22Rv1 (cell line): ENCODE measurements around the gene TMEM144.

Experiments
- H3K27ac ChIP-seq: fragments of 450-650 bp; 2 replicates; pipeline ENCODE4 v1.5.1; 2017
- CTCF ChIP-seq: fragments of 450-650 bp; IDR thresholded peaks from 2 replicates; pipeline ENCODE4 v1.5.1; 2017; ENCODE audit warnings: mild to moderate bottlenecking
- ZFX ChIP-seq: fragments of 450-650 bp; IDR thresholded peaks from 2 replicates; pipeline ENCODE4 v1.6.1; 2017; ENCODE audit warnings: antibody characterized with exemption, borderline replicate concordance

Gene TMEM144

GRCh38 chr4:158168606-158169005, 41.7 kb upstream of the TMEM144 start:
- no peak for TF ChIP-seq CTCF
- no peak for TF ChIP-seq ZFX
- no peak overlapping the region for H3K27ac ChIP-seq

GRCh38 chr4:158169506-158169905, 40.8 kb upstream of the TMEM144 start:
- TF ChIP-seq CTCF (no peak), ZFX (no peak)
- H3K27ac ChIP-seq = no peak overlapping the region

GRCh38 chr4:158169931-158170690, 40.2 kb upstream of the TMEM144 start:
- peak overlapping the region; percentile 54; the same call in 1 of the 2 replicates for H3K27ac ChIP-seq
- TF ChIP-seq CTCF (no peak), ZFX (no peak)

- H3K27ac ChIP-seq = peak overlapping the region; percentile 54
- TF ChIP-seq ZFX (no peak), CTCF (peak; percentile 75)
Observed at GRCh38 chr4:158170691-158171561, 39.4 kb upstream of the TMEM144 start.

GRCh38 chr4:158172261-158173258, 37.7 kb upstream of the TMEM144 start, which contains the start of gene GASK1B:
GASK1B (minus strand) TSS chr4:158173025; CDS start chr4:158171375, 1,650 bp downstream.
- peak; percentile 81 for TF ChIP-seq CTCF
- TF ChIP-seq ZFX = no peak
- H3K27ac ChIP-seq = peak within 1 kb of the TSS; percentile 54

- TF ChIP-seq ZFX (no peak), CTCF (no peak)
- H3K27ac ChIP-seq = no peak overlapping the region
Observed at GRCh38 chr4:158176108-158176507, 34.2 kb upstream of the TMEM144 start.
